Natural killer cell (primary cell): ENCODE data around the gene PTPMT1. TPM values are rescaled to one million over a fixed set of nuclear protein-coding genes. Genes with fewer than 3 reads are reported as not detected.

Source experiments
- ATAC-seq, 3 donors: fragments of 150-1000 bp in 2 of 3; fragments of 200-7000 bp in 1 of 3; cut with Tn5 transposase; 1 replicate in 1 of 3; 2 replicates in 2 of 3; pipeline ENCODE4 v1.10.0; 2021; ENCODE audit warnings: mild to moderate bottlenecking in 2 of 3, moderate library complexity in 2 of 3
- DNase-seq, 2 donors: peaks; one replicate each; pipeline versions ENCODE4 v3.0.0 to v3.0.0-alpha.2; 2013 to 2021; ENCODE audit warnings: mixed read lengths in 1 of 2
- H3K27ac ChIP-seq: one replicate; pipeline ENCODE4 v1.5.1; 2013; ENCODE audit warnings: mild to moderate bottlenecking, low read length
- H3K27me3 ChIP-seq: one replicate; pipeline ENCODE4 v1.6.1; 2013; ENCODE audit warnings: low read length; ENCODE audit not compliant: control insufficient read depth, insufficient read depth
- H3K36me3 ChIP-seq: one replicate; pipeline ENCODE4 v1.6.1; 2013; ENCODE audit warnings: low read length; ENCODE audit not compliant: control insufficient read depth, insufficient read depth
- H3K4me1 ChIP-seq: one replicate; pipeline ENCODE4 v1.6.1; 2013; ENCODE audit warnings: low read length; ENCODE audit not compliant: control insufficient read depth, insufficient read depth
- H3K4me3 ChIP-seq: one replicate; pipeline ENCODE4 v1.5.1; 2013; ENCODE audit warnings: low read length
- H3K9me3 ChIP-seq: one replicate; pipeline ENCODE4 v1.6.1; 2013; ENCODE audit warnings: low read length; ENCODE audit not compliant: control insufficient read depth, insufficient read depth
- H3K27ac Mint-ChIP-seq, 2 donors: one replicate each; pipeline ENCODE4 v1.8.0; 2022; ENCODE audit warnings: mild to moderate bottlenecking in 2 of 2, mixed read lengths in 2 of 2, moderate library complexity in 1 of 2
- H3K27me3 Mint-ChIP-seq, 2 donors: one replicate each; pipeline ENCODE4 v1.8.0; 2022; ENCODE audit warnings: low read depth in 2 of 2, mixed read lengths in 2 of 2
- H3K36me3 Mint-ChIP-seq: one replicate; pipeline ENCODE4 v1.8.0; 2022; ENCODE audit warnings: mixed read lengths
- H3K4me1 Mint-ChIP-seq, 2 donors: one replicate each; pipeline ENCODE4 v1.8.0; 2022; ENCODE audit warnings: mixed read lengths in 2 of 2
- H3K4me3 Mint-ChIP-seq: one replicate; pipeline ENCODE4 v1.8.0; 2022; ENCODE audit warnings: mild to moderate bottlenecking, moderate library complexity, mixed read lengths
- H3K9me3 Mint-ChIP-seq, 2 donors: one replicate each; pipeline ENCODE4 v1.8.0; 2022; ENCODE audit warnings: mixed read lengths in 2 of 2
- WGBS: methylation state at CpG from one replicate; pipeline ENCODE4 v1.1.7; 2013; ENCODE audit warnings: missing lambda C conversion rate; ENCODE audit not compliant: insufficient coverage; 5-methylcytosine and 5-hydroxymethylcytosine counted together
- intact Hi-C: fragments of 100-400 bp; cut with micrococcal nuclease; formaldehyde crosslinking; loops from one replicate; pipeline ENCODE4 v1.14.2; 2022
- total RNA-seq, 4 donors: library from RNA; stranded (reverse); fragments of 120-200 nt in 1 of 4; gene quantifications; one replicate each; pipeline versions ENCODE4 v1.2.3 to v1.2.4, GENCODE V29; 2013 to 2022
- TF ChIP-seq, protein P1 (sequence below): fragments of 200-600 bp; IDR thresholded peaks from one replicate; pipeline ENCODE4 v1.8.0; 2022; ENCODE audit warnings: antibody characterized with exemption

Gene PTPMT1
- total RNA-seq, 3 donors from 2014 or later (not counting 1 experiment from before 2014, with no cell fraction given) = 19.4 to 28.6 (median 20.4) TPM

- ATAC-seq (no peak), DNase-seq (no peak)
- no peak within 1 kb of the TSS for H3K27ac ChIP-seq
- intact Hi-C loops = no loop called here
- Mint-ChIP-seq H3K4me3 (no peak within 1 kb of the TSS), H3K36me3 (no peaks in the 10 kb centered on the region), H3K9me3 (no peaks in the 10 kb centered on the region), H3K27ac (no peak within 1 kb of the TSS), H3K27me3 (peaks cover 19 to 29% of the 10 kb centered on the region in 2 donors), H3K4me1 (no peaks in the 10 kb centered on the region)
- H3K36me3 ChIP-seq = no peaks in the 10 kb centered on the region
- 7% methylated on average over 48 of the region's 48 CpGs for WGBS
- H3K4me1 ChIP-seq = peaks cover 15% of the 10 kb centered on the region
- H3K27me3 ChIP-seq = peaks cover 15% of the 10 kb centered on the region
- no peaks in the 10 kb centered on the region for H3K9me3 ChIP-seq
- no peak within 1 kb of the TSS for H3K4me3 ChIP-seq
- TF ChIP-seq, protein P1, sequence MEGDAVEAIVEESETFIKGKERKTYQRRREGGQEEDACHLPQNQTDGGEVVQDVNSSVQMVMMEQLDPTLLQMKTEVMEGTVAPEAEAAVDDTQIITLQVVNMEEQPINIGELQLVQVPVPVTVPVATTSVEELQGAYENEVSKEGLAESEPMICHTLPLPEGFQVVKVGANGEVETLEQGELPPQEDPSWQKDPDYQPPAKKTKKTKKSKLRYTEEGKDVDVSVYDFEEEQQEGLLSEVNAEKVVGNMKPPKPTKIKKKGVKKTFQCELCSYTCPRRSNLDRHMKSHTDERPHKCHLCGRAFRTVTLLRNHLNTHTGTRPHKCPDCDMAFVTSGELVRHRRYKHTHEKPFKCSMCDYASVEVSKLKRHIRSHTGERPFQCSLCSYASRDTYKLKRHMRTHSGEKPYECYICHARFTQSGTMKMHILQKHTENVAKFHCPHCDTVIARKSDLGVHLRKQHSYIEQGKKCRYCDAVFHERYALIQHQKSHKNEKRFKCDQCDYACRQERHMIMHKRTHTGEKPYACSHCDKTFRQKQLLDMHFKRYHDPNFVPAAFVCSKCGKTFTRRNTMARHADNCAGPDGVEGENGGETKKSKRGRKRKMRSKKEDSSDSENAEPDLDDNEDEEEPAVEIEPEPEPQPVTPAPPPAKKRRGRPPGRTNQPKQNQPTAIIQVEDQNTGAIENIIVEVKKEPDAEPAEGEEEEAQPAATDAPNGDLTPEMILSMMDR = no peak
These were observed 28.8 kb downstream of the PTPMT1 start, which contains the start of gene C1QTNF4 for GRCh38 chr11:47593934-47594855. TSS of gene C1QTNF4 (minus strand) at chr11:47594411. CDS start at chr11:47590810, 3,601 bp downstream.

DNA sequence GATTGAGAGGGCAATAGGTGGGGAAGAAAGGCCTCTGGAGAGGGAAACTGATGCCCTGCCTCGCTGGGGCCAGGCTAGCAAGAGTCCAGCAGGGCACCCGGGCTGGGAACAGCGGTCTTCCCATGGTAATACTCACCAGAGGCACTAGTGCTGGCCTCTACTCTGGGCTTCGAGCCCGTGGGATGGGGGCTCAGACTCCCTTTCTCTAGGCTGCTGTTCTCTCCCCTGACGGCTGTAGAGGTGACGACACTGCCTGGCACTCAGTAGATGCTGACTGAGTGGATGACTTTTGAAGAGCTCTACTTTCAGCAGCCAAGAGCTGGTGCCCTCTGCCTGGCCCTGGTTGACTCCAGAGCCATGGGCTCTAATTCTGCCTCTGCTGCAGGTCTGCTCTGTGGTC is 29.6 kb downstream of the PTPMT1 start:
- Mint-ChIP-seq H3K4me3 (no peak overlapping the region), H3K9me3 (no peaks in the 10 kb centered on the region), H3K36me3 (no peaks in the 10 kb centered on the region)

GRCh38 chr11:47595967-47596366 is 30.6 kb downstream of the PTPMT1 start:
- DNase-seq = no peak
- no peak overlapping the region for H3K27ac ChIP-seq
- no peaks in the 10 kb centered on the region for H3K9me3 ChIP-seq
- Mint-ChIP-seq H3K27me3 (peaks cover 19 to 29% of the 10 kb centered on the region in 2 donors), H3K4me1 (no peaks in the 10 kb centered on the region), H3K36me3 (no peaks in the 10 kb centered on the region), H3K9me3 (no peaks in the 10 kb centered on the region), H3K27ac (no peak overlapping the region), H3K4me3 (no peak overlapping the region)
- TF ChIP-seq, protein P1 = no peak
- intact Hi-C loops = no loop called here
- no peak for ATAC-seq
- no peak overlapping the region for H3K4me3 ChIP-seq
- H3K27me3 ChIP-seq = peaks cover 15% of the 10 kb centered on the region
- 94% methylated on average over 1 of the region's 1 CpG for WGBS
- H3K4me1 ChIP-seq = peaks cover 15% of the 10 kb centered on the region
- no peaks in the 10 kb centered on the region for H3K36me3 ChIP-seq

More for the DNA sequence above, 29.6 kb downstream of the PTPMT1 start:
- Histone ChIP-seq H3K4me3 (no peak overlapping the region), H3K9me3 (no peaks in the 10 kb centered on the region), H3K4me1 (peaks cover 15% of the 10 kb centered on the region), H3K27me3 (peaks cover 15% of the 10 kb centered on the region), H3K36me3 (no peaks in the 10 kb centered on the region), H3K27ac (no peak overlapping the region)
- ATAC-seq (no peak), DNase-seq (no peak)
- Mint-ChIP-seq H3K27me3 (peaks cover 19 to 29% of the 10 kb centered on the region in 2 donors), H3K4me1 (no peaks in the 10 kb centered on the region), H3K27ac (no peak overlapping the region)
- TF ChIP-seq, protein P1 = no peak
- intact Hi-C loops = no loop called here
- WGBS = 88% methylated on average over 7 of the region's 7 CpGs
